WTC11 (cell line): ENCODE measurements around the gene E2F4. TPM values are rescaled to one million over a fixed set of nuclear protein-coding genes. Genes with fewer than 3 reads are reported as not detected.

ENCODE experiments used
- ATAC-seq: fragments of 200-7000 bp; cut with Tn5 transposase; 2 replicates; pipeline ENCODE4 v1.10.0; 2021; ENCODE audit warnings: mild to moderate bottlenecking, moderate library complexity
- CTCF ChIA-PET: fragments of 300-600 bp; sonication (Branson Sonifier 250); formaldehyde crosslinking; loops from one replicate; lab custom pipeline; 2021; ENCODE audit warnings: antibody characterized with exemption; lab: Charles Lee
- POLR2A ChIA-PET: fragments of 350-600 bp; sonication (Branson Sonifier 250); formaldehyde crosslinking; loops from one replicate; lab custom pipeline; 2021; ENCODE audit warnings: antibody characterized with exemption; lab: Charles Lee
- DNase-seq: peaks from one replicate; pipeline ENCODE4 v3.0.0; 2021; ENCODE audit warnings: low spot score
- H3K27ac Mint-ChIP-seq: 2 replicates; pipeline ENCODE4 v1.8.0; 2021; ENCODE audit warnings: mixed read lengths
- H3K27me3 Mint-ChIP-seq: 2 replicates; pipeline ENCODE4 v1.8.0; 2021; ENCODE audit warnings: low read depth, mild to moderate bottlenecking, moderate library complexity, mixed read lengths
- H3K36me3 Mint-ChIP-seq: 2 replicates; pipeline ENCODE4 v1.8.0; 2021; ENCODE audit warnings: mixed read lengths
- H3K4me1 Mint-ChIP-seq: 2 replicates; pipeline ENCODE4 v1.8.0; 2022; ENCODE audit warnings: mixed read lengths
- H3K4me3 Mint-ChIP-seq: 2 replicates; pipeline ENCODE4 v1.8.0; 2021; ENCODE audit warnings: mild to moderate bottlenecking, moderate library complexity, mixed read lengths
- H3K9me3 Mint-ChIP-seq: 2 replicates; pipeline ENCODE4 v1.8.0; 2021; ENCODE audit warnings: mixed read lengths
- CBFB ChIP-seq: sonication (generic); formaldehyde crosslinking; IDR thresholded peaks from 2 replicates; pipeline ENCODE4 v1.8.1; 2022; ENCODE audit warnings: mild to moderate bottlenecking, low read depth, missing genetic modification reagents
- EMX1 ChIP-seq: fragments of 250-450 bp; sonication (Bioruptor Pico); IDR thresholded peaks from 2 replicates; pipeline ENCODE4 v1.8.0; 2021; ENCODE audit warnings: mild to moderate bottlenecking
- ESRRA ChIP-seq: sonication (generic); formaldehyde crosslinking; IDR thresholded peaks from 2 replicates; pipeline ENCODE4 v1.8.1; 2022; ENCODE audit warnings: mild to moderate bottlenecking, missing genetic modification reagents, borderline replicate concordance
- FOXJ3 ChIP-seq: sonication (generic); formaldehyde crosslinking; IDR thresholded peaks from 2 replicates; pipeline ENCODE4 v1.9.0; 2021; ENCODE audit warnings: missing genetic modification reagents, mild to moderate bottlenecking, borderline replicate concordance
- FOXP1 ChIP-seq: sonication (generic); formaldehyde crosslinking; IDR thresholded peaks from 2 replicates; pipeline ENCODE4 v1.8.0; 2022; ENCODE audit warnings: missing genetic modification reagents, mild to moderate bottlenecking, moderate library complexity, borderline replicate concordance
- GRHL2 ChIP-seq: fragments of 250-450 bp; sonication (Bioruptor Pico); IDR thresholded peaks from 2 replicates; pipeline ENCODE4 v1.8.0; 2022; ENCODE audit warnings: mild to moderate bottlenecking, moderate library complexity; ENCODE audit not compliant: insufficient replicate concordance, severe bottlenecking
- GTF2I ChIP-seq: fragments of 250-450 bp; sonication (Bioruptor Pico); conservative IDR thresholded peaks from 2 replicates; pipeline ENCODE4 v1.4.0; 2021; ENCODE audit warnings: mild to moderate bottlenecking
- JUN ChIP-seq: sonication (generic); formaldehyde crosslinking; IDR thresholded peaks from 2 replicates; pipeline ENCODE4 v1.8.0; 2023; ENCODE audit warnings: mild to moderate bottlenecking, missing genetic modification reagents
- NFE2L1 ChIP-seq: sonication (generic); formaldehyde crosslinking; IDR thresholded peaks from 2 replicates; pipeline ENCODE4 v1.8.1; 2023; ENCODE audit warnings: missing genetic modification reagents
- OVOL2 ChIP-seq: fragments of 250-450 bp; sonication (Bioruptor Pico); IDR thresholded peaks from 2 replicates; pipeline ENCODE4 v1.9.0; 2021; ENCODE audit warnings: mild to moderate bottlenecking, borderline replicate concordance
- SMAD3 ChIP-seq: sonication (generic); formaldehyde crosslinking; IDR thresholded peaks from 2 replicates; pipeline ENCODE4 v1.8.0; 2022; ENCODE audit warnings: missing genetic modification reagents, mild to moderate bottlenecking, borderline replicate concordance
- SOX15 ChIP-seq: fragments of 250-450 bp; sonication (Bioruptor Pico); IDR thresholded peaks from 2 replicates; pipeline ENCODE4 v1.9.0; 2021; ENCODE audit warnings: mild to moderate bottlenecking
- ZBTB21 ChIP-seq: sonication (generic); formaldehyde crosslinking; IDR thresholded peaks from 2 replicates; pipeline ENCODE4 v1.8.1; 2023; ENCODE audit warnings: mild to moderate bottlenecking, missing genetic modification reagents, borderline replicate concordance
- ZNF317 ChIP-seq: sonication (generic); formaldehyde crosslinking; IDR thresholded peaks from 2 replicates; pipeline ENCODE4 v1.8.1; 2023; ENCODE audit warnings: low read depth, mild to moderate bottlenecking, moderate library complexity, missing genetic modification reagents, borderline replicate concordance
- total RNA-seq: library from RNA; stranded (reverse); gene quantifications from 3 replicates; pipeline ENCODE4 v1.2.3, GENCODE V29; 2021
- TF ChIP-seq, protein P1 (sequence below): fragments of 250-450 bp; sonication (Bioruptor Pico); IDR thresholded peaks from 2 replicates; pipeline ENCODE4 v1.9.0; 2021; ENCODE audit warnings: mild to moderate bottlenecking
- TF ChIP-seq, protein P2 (sequence below): sonication (generic); formaldehyde crosslinking; IDR thresholded peaks from 2 replicates; pipeline ENCODE4 v1.8.1; 2023; ENCODE audit warnings: mild to moderate bottlenecking, missing genetic modification reagents
- TF ChIP-seq, protein P3 (sequence below): fragments of 250-450 bp; sonication (Bioruptor Pico); IDR thresholded peaks from 2 replicates; pipeline ENCODE4 v2.1.2; 2022; ENCODE audit warnings: mild to moderate bottlenecking, moderate library complexity
- TF ChIP-seq, protein P4 (sequence below): sonication (generic); formaldehyde crosslinking; IDR thresholded peaks from 2 replicates; pipeline ENCODE4 v1.8.1; 2023; ENCODE audit warnings: mild to moderate bottlenecking, missing genetic modification reagents, borderline replicate concordance
- TF ChIP-seq, protein P5 (sequence below): sonication (generic); formaldehyde crosslinking; IDR thresholded peaks from 2 replicates; pipeline ENCODE4 v1.8.0; 2022; ENCODE audit warnings: mild to moderate bottlenecking, missing genetic modification reagents
- TF ChIP-seq, protein P6 (sequence below): sonication (generic); formaldehyde crosslinking; IDR thresholded peaks from 2 replicates; pipeline ENCODE4 v1.8.1; 2022; ENCODE audit warnings: missing genetic modification reagents, borderline replicate concordance

E2F4 gene
- total RNA-seq, 1 experiment from 2014 or later = 85.0 TPM

DNA sequence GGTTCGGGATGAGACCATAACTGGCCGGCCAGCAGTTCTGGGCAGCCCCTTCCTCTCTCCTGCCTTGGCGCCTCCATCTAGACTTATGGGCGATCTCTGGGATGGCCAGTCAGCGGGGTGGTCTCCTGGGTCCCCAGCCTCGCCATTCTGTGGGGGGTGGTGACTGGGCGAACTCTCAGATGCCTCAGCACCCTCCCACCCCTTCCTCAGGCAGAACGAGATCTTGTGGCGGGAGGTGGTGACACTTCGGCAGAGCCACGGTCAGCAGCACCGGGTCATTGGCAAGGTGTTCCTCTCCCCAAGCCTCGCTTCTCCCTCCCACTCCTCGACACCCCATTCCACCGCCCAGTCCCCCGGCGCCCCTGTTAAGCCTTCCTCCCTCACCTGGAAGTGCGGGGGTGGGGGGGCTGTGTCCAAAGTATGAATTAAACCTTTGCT is 25.8 kb upstream of the E2F4 start:
- ChIA-PET CTCF (interaction anchor here (1.0 to 15.6 kb wide), 4 partner anchors 10 to 212 kb away, joined by 3 to 386 read pairs (median 40); partner anchors contain the start of genes B3GNT9, FBXL8 and TRADD), POLR2A (no interaction called here)
- no peaks in the 10 kb centered on the region for H3K9me3 Mint-ChIP-seq
- DNase-seq = no peak
- H3K4me3 Mint-ChIP-seq = peak overlapping the region; percentile 56
- H3K4me1 Mint-ChIP-seq = peaks cover 41% of the 10 kb centered on the region
- TF ChIP-seq, protein P1, sequence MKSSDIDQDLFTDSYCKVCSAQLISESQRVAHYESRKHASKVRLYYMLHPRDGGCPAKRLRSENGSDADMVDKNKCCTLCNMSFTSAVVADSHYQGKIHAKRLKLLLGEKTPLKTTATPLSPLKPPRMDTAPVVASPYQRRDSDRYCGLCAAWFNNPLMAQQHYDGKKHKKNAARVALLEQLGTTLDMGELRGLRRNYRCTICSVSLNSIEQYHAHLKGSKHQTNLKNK (CRISPR knock-in tag) = no peak
- TF ChIP-seq JUN = no peak
- TF ChIP-seq, protein P2, sequence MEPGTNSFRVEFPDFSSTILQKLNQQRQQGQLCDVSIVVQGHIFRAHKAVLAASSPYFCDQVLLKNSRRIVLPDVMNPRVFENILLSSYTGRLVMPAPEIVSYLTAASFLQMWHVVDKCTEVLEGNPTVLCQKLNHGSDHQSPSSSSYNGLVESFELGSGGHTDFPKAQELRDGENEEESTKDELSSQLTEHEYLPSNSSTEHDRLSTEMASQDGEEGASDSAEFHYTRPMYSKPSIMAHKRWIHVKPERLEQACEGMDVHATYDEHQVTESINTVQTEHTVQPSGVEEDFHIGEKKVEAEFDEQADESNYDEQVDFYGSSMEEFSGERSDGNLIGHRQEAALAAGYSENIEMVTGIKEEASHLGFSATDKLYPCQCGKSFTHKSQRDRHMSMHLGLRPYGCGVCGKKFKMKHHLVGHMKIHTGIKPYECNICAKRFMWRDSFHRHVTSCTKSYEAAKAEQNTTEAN (CRISPR knock-in tag) = no peak
- TF ChIP-seq FOXJ3 = no peak
- TF ChIP-seq EMX1 (CRISPR knock-in tag) = no peak
- TF ChIP-seq, protein P3, sequence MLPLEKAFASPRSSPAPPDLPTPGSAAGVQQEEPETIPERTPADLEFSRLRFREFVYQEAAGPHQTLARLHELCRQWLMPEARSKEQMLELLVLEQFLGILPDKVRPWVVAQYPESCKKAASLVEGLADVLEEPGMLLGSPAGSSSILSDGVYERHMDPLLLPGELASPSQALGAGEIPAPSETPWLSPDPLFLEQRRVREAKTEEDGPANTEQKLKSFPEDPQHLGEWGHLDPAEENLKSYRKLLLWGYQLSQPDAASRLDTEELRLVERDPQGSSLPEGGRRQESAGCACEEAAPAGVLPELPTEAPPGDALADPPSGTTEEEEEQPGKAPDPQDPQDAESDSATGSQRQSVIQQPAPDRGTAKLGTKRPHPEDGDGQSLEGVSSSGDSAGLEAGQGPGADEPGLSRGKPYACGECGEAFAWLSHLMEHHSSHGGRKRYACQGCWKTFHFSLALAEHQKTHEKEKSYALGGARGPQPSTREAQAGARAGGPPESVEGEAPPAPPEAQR (CRISPR knock-in tag) = no peak
- TF ChIP-seq ZBTB21 (CRISPR knock-in tag) = no peak
- no peak for TF ChIP-seq NFE2L1
- no peak for TF ChIP-seq SMAD3 (CRISPR knock-in tag)
- TF ChIP-seq, protein P4, sequence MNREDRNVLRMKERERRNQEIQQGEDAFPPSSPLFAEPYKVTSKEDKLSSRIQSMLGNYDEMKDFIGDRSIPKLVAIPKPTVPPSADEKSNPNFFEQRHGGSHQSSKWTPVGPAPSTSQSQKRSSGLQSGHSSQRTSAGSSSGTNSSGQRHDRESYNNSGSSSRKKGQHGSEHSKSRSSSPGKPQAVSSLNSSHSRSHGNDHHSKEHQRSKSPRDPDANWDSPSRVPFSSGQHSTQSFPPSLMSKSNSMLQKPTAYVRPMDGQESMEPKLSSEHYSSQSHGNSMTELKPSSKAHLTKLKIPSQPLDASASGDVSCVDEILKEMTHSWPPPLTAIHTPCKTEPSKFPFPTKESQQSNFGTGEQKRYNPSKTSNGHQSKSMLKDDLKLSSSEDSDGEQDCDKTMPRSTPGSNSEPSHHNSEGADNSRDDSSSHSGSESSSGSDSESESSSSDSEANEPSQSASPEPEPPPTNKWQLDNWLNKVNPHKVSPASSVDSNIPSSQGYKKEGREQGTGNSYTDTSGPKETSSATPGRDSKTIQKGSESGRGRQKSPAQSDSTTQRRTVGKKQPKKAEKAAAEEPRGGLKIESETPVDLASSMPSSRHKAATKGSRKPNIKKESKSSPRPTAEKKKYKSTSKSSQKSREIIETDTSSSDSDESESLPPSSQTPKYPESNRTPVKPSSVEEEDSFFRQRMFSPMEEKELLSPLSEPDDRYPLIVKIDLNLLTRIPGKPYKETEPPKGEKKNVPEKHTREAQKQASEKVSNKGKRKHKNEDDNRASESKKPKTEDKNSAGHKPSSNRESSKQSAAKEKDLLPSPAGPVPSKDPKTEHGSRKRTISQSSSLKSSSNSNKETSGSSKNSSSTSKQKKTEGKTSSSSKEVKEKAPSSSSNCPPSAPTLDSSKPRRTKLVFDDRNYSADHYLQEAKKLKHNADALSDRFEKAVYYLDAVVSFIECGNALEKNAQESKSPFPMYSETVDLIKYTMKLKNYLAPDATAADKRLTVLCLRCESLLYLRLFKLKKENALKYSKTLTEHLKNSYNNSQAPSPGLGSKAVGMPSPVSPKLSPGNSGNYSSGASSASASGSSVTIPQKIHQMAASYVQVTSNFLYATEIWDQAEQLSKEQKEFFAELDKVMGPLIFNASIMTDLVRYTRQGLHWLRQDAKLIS (CRISPR knock-in tag) = no peak
- no peak for TF ChIP-seq ESRRA (CRISPR knock-in tag)
- no peak for TF ChIP-seq ZNF317 (CRISPR knock-in tag)
- TF ChIP-seq CBFB (CRISPR knock-in tag) = no peak
- TF ChIP-seq GRHL2 (CRISPR knock-in tag) = no peak
- no peak for ATAC-seq
- H3K27ac Mint-ChIP-seq = no peak overlapping the region
- H3K27me3 Mint-ChIP-seq = peaks cover 94% of the 10 kb centered on the region
- H3K36me3 Mint-ChIP-seq = no peaks in the 10 kb centered on the region

DNA sequence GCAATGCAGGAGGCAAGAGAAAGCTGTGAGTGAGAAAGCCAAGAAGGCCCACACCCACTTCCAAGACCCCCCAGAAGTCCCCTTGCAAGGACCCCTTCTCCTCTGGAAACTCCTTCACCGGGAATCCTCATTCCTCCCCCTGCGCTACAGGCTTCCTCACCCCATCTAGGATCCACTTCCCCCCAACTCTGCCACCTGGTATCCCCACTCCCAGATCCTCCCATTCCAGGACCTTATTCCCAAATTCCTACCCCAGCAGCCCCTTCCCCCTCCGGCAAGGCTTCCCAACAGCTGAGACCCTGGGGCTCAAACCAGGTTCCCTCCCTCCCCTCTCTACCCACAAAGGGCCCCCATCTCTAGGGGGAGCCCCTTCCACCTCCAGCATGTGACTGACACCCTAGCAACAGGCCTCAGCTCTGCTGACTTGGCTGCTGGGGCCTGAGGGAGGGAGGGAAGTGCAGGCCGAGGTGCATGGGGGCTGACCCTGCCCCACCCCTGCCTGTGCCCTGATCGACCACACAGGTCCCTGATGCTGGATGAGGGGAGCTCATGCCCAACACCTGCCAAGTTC is 25.3 kb upstream of the E2F4 start:
- Mint-ChIP-seq H3K27ac (no peak overlapping the region), H3K4me3 (peak overlapping the region; percentile 56), H3K9me3 (no peaks in the 10 kb centered on the region), H3K36me3 (no peaks in the 10 kb centered on the region), H3K4me1 (peaks cover 44% of the 10 kb centered on the region), H3K27me3 (peaks cover 94% of the 10 kb centered on the region)
- ChIA-PET POLR2A (no interaction called here), CTCF (interaction anchor here (1.0 to 15.6 kb wide), 5 partner anchors 10 to 213 kb away, joined by 3 to 386 read pairs (median 4); partner anchors contain the start of genes B3GNT9, CES3, FBXL8 and TRADD)
- DNase-seq (no peak), ATAC-seq (no peak)
- TF ChIP-seq SOX15 (no peak), OVOL2 (CRISPR knock-in tag) (no peak), GTF2I (no peak), FOXP1 (CRISPR knock-in tag) (no peak)
- TF ChIP-seq, protein P5, sequence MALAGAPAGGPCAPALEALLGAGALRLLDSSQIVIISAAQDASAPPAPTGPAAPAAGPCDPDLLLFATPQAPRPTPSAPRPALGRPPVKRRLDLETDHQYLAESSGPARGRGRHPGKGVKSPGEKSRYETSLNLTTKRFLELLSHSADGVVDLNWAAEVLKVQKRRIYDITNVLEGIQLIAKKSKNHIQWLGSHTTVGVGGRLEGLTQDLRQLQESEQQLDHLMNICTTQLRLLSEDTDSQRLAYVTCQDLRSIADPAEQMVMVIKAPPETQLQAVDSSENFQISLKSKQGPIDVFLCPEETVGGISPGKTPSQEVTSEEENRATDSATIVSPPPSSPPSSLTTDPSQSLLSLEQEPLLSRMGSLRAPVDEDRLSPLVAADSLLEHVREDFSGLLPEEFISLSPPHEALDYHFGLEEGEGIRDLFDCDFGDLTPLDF = no peak
- TF ChIP-seq, protein P6, sequence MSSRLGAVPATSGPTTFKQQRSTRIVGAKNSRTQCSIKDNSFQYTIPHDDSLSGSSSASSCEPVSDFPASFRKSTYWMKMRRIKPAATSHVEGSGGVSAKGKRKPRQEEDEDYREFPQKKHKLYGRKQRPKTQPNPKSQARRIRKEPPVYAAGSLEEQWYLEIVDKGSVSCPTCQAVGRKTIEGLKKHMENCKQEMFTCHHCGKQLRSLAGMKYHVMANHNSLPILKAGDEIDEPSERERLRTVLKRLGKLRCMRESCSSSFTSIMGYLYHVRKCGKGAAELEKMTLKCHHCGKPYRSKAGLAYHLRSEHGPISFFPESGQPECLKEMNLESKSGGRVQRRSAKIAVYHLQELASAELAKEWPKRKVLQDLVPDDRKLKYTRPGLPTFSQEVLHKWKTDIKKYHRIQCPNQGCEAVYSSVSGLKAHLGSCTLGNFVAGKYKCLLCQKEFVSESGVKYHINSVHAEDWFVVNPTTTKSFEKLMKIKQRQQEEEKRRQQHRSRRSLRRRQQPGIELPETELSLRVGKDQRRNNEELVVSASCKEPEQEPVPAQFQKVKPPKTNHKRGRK (CRISPR knock-in tag) = no peak
